Heart left ventricle (tissue), 13 donors: ENCODE measurements around the gene ZNF474.

ENCODE experiments used
- POLR2A ChIP-seq, 2 donors: fragments of 450-650 bp; IDR thresholded peaks; one replicate each; pipeline ENCODE4 v1.6.1; 2017; ENCODE audit warnings: antibody characterized with exemption in 2 of 2, mild to moderate bottlenecking in 2 of 2, moderate library complexity in 2 of 2
- TF ChIP-seq, protein P1 (sequence below), 12 donors: fragments of 200-600 bp; sonication (generic) in 4 of 12; IDR thresholded peaks; one replicate each; pipeline versions ENCODE4 v1.5.0 to v1.8.0; 2018 to 2022; ENCODE audit warnings: antibody characterized with exemption in 12 of 12, mild to moderate bottlenecking in 5 of 12
- donor health status: ischemic (EF 13 %, LVEDD 7.1; RV severe dilation, severe dysfunction).
- donor health status: DM: no; HTN: yes; CAD: no.
- donor health status: DM: no; HTN: no; CAD: no.
- donor health status: ischemic (EF 25% LVEDD 6.9; RV normal size, moderate dysfunction).
- donor health status: ischemic (EF 25% LVEDD 5.7; RV mildly dilated, moderate dysfunction).
- donor health status: ischemic (EF 35%, LVEDD 5.7; RV mildly dilated, moderate dysfunction).
- donor health status: nonischemic (EF 11% LVEDD 7.7; RV severe dilation, severe dysfunction).
- donor health status: DM: yes; HTN: yes; CAD: no.
- donor health status: PGD.
- donor health status: ischemic (EF 29% LVEDD 5.4; RV normal size, mild dysfunction).
- donor health status: nonischemic (EF 23%, LVEDD 6.1; RV moderate dilation, normal function).

DNA sequence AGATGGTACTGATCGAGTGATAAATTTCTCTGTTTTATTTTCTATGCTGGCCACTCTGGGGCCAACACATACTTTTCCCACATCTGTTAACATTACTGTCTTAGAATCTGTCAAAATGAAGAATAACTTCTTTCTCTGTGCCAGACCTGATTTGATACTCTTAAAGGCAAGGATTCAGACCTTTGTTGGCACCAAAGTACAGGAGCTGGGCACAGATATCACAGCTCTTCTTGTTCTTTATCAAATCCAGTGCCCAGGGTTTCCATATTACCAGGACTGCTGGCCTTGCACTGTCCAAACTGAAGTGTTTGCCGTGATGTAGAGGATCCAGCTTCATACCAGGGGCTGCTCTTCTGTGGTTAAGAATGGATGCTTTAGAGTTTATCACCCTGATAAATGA is 20.9 kb downstream of the ZNF474 start:
- TF ChIP-seq, protein P1, sequence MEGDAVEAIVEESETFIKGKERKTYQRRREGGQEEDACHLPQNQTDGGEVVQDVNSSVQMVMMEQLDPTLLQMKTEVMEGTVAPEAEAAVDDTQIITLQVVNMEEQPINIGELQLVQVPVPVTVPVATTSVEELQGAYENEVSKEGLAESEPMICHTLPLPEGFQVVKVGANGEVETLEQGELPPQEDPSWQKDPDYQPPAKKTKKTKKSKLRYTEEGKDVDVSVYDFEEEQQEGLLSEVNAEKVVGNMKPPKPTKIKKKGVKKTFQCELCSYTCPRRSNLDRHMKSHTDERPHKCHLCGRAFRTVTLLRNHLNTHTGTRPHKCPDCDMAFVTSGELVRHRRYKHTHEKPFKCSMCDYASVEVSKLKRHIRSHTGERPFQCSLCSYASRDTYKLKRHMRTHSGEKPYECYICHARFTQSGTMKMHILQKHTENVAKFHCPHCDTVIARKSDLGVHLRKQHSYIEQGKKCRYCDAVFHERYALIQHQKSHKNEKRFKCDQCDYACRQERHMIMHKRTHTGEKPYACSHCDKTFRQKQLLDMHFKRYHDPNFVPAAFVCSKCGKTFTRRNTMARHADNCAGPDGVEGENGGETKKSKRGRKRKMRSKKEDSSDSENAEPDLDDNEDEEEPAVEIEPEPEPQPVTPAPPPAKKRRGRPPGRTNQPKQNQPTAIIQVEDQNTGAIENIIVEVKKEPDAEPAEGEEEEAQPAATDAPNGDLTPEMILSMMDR (IDR thresholded peaks at IDR 0.05), result no peak
- no peak for TF ChIP-seq POLR2A (IDR thresholded peaks at IDR 0.05)
